Stomach (tissue), 9 donors: ENCODE data around the gene EI24. TPM values are rescaled to one million over a fixed set of nuclear protein-coding genes. Genes with fewer than 3 reads are reported as not detected.

Experiments used
- DNase-seq, 2 donors: peaks; one replicate each; pipeline versions ENCODE4 v3.0.0 to v3.0.0-alpha.2; 2013 to 2019
- H3K27ac ChIP-seq, 5 donors: fragments of 200-600 bp in 4 of 5; sonication (generic) in 4 of 5; one replicate each; pipeline ENCODE4 v1.5.1; 2013 to 2019; ENCODE audit warnings: mild to moderate bottlenecking in 1 of 5, moderate library complexity in 1 of 5
- H3K27me3 ChIP-seq, 3 donors: fragments of 200-600 bp; sonication (generic); one replicate each; pipeline ENCODE4 v1.5.1; 2017 to 2019; ENCODE audit warnings: mixed run types in 1 of 3
- H3K36me3 ChIP-seq, 4 donors: fragments of 200-600 bp; sonication (generic); 1 replicate in 3 of 4; 2 replicates in 1 of 4; pipeline ENCODE4 v1.5.1; 2016 to 2019
- H3K4me1 ChIP-seq, 4 donors: fragments of 200-600 bp; sonication (generic); one replicate each; pipeline ENCODE4 v1.5.1; 2016 to 2019
- H3K4me3 ChIP-seq, 4 donors: fragments of 200-600 bp; sonication (generic) in 3 of 4; one replicate each; pipeline ENCODE4 v1.5.1; 2016 to 2019; ENCODE audit warnings: mild to moderate bottlenecking in 1 of 4
- H3K9me3 ChIP-seq, 4 donors: fragments of 200-600 bp; sonication (generic); one replicate each; pipeline ENCODE4 v1.5.1; 2016 to 2019
- EP300 ChIP-seq: sonication (generic); formaldehyde crosslinking; IDR thresholded peaks from one replicate; pipeline ENCODE4 v1.6.1; 2017; ENCODE audit warnings: antibody characterized with exemption
- POLR2A ChIP-seq, 4 donors: fragments of 450-650 bp; IDR thresholded peaks; one replicate each; pipeline ENCODE4 v1.6.1; 2016; ENCODE audit warnings: antibody characterized with exemption in 4 of 4, control low read depth in 2 of 4, mild to moderate bottlenecking in 1 of 4, moderate library complexity in 1 of 4
- POLR2AphosphoS5 ChIP-seq, 3 donors: sonication (generic); formaldehyde crosslinking; IDR thresholded peaks; one replicate each; pipeline ENCODE4 v1.6.1; 2016; ENCODE audit warnings: antibody characterized with exemption in 3 of 3
- whole genome bisulfite sequencing, 5 donors: extraction: QIAGEN DNeasy Blood & Tissue Kit in 3 of 5; methylation state at CpG; one replicate each; pipeline versions ENCODE4 v1.1.5 to v1.1.7; 2013 to 2018; 5-methylcytosine and 5-hydroxymethylcytosine counted together
- intact Hi-C: fragments of 100-400 bp; cut with DNase I; formaldehyde crosslinking; loops from one replicate; pipeline ENCODE4 v1.15.1; 2023; ENCODE audit warnings: low total_unique reads
- polyA plus RNA-seq, 3 donors: library from polyadenylated mRNA; stranded (reverse); fragments of 200-250 nt; gene quantifications; one replicate each; pipeline ENCODE4 v1.2.3, GENCODE V29; 2013
- total RNA-seq, 5 donors: library from RNA; depleted of rRNA; stranded (reverse); fragments of >200 nt; gene quantifications; one replicate each; pipeline versions ENCODE4 v1.1.0 to v1.2.3, GENCODE V29; 2014 to 2016
- TF ChIP-seq, protein P1 (sequence below), 7 experiments: fragments of 450-650 bp in 4 of 7; fragments of 200-600 bp in 3 of 7; sonication (generic) in 3 of 7; IDR thresholded peaks; one replicate each; pipeline ENCODE4 v1.5.1; 2016 to 2019; ENCODE audit warnings: antibody characterized with exemption in 7 of 7, control low read depth in 2 of 7, mild to moderate bottlenecking in 1 of 7
- donor health status: healthy with polysubstance abuse.
- donor health status: Bipolar disorder and iron deficiency.
- donor health status: healthy.

EI24 gene
- total and polyA plus RNA-seq, 8 donors, result 42.8 to 169 (median 87.7) TPM

DNA sequence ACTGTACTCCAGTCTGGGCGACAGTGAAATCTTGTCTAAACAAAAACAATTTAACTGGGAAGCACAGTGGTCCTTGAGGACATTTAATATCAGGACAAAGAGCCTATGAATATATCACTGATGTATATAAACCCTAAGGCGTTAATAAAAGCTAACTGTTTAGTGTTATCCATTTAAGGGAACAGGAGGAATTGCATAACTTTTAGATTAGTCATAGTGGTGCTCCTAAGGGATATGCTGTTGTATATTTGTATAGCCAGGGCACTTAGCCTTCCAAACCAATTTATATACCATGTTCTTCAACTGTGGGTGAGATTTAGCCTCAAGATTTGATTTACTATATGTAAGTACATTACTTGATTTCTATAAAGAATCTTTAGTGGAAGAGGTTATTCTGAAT is 52.7 kb downstream of the EI24 start:
- H3K27ac ChIP-seq, result no peak overlapping the region
- 60 to 74% (median 72%) methylated on average over 2 of the region's 2 CpGs for WGBS, 5 donors
- H3K9me3 ChIP-seq, result no peaks in the 10 kb centered on the region
- no peak overlapping the region for H3K4me3 ChIP-seq
- no peaks in the 10 kb centered on the region for H3K27me3 ChIP-seq
- TF ChIP-seq, protein P1, sequence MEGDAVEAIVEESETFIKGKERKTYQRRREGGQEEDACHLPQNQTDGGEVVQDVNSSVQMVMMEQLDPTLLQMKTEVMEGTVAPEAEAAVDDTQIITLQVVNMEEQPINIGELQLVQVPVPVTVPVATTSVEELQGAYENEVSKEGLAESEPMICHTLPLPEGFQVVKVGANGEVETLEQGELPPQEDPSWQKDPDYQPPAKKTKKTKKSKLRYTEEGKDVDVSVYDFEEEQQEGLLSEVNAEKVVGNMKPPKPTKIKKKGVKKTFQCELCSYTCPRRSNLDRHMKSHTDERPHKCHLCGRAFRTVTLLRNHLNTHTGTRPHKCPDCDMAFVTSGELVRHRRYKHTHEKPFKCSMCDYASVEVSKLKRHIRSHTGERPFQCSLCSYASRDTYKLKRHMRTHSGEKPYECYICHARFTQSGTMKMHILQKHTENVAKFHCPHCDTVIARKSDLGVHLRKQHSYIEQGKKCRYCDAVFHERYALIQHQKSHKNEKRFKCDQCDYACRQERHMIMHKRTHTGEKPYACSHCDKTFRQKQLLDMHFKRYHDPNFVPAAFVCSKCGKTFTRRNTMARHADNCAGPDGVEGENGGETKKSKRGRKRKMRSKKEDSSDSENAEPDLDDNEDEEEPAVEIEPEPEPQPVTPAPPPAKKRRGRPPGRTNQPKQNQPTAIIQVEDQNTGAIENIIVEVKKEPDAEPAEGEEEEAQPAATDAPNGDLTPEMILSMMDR (IDR thresholded peaks at IDR 0.05), result no peak
- TF ChIP-seq EP300 (no peak), POLR2A (IDR thresholded peaks at IDR 0.05) (no peak), POLR2AphosphoS5 (IDR thresholded peaks at IDR 0.05) (no peak)
- intact Hi-C loops, result loop anchor here (5.0 kb wide), 1 partner anchor 255 kb away; no protein-coding TSS in a partner anchor
- H3K36me3 ChIP-seq, result peaks cover 28 to 57% (median 54%) of the 10 kb centered on the region in 4 donors
- H3K4me1 ChIP-seq, result peaks cover 14 to 32% (median 23%) of the 10 kb centered on the region in 4 donors
- DNase-seq, result no peak

- no peak overlapping the region for H3K27ac ChIP-seq
- H3K27me3 ChIP-seq, result no peaks in the 10 kb centered on the region
- H3K9me3 ChIP-seq, result no peaks in the 10 kb centered on the region
- DNase-seq, result no peak
- H3K4me1 ChIP-seq, result peaks cover 14 to 34% (median 24%) of the 10 kb centered on the region in 4 donors
- intact Hi-C loops, result loop anchor here (5.0 kb wide), 1 partner anchor 254 kb away; no protein-coding TSS in a partner anchor
- TF ChIP-seq EP300 (no peak), POLR2A (IDR thresholded peaks at IDR 0.05) (no peak)
- no peak overlapping the region for H3K4me3 ChIP-seq
- WGBS, 5 donors, result 68 to 86% (median 84%) methylated on average over 1 of the region's 1 CpG
- peaks cover 23 to 46% (median 43%) of the 10 kb centered on the region in 4 donors for H3K36me3 ChIP-seq
Observed at GRCh38 chr11:125623064-125623463, 53.8 kb downstream of the EI24 start.

DNA sequence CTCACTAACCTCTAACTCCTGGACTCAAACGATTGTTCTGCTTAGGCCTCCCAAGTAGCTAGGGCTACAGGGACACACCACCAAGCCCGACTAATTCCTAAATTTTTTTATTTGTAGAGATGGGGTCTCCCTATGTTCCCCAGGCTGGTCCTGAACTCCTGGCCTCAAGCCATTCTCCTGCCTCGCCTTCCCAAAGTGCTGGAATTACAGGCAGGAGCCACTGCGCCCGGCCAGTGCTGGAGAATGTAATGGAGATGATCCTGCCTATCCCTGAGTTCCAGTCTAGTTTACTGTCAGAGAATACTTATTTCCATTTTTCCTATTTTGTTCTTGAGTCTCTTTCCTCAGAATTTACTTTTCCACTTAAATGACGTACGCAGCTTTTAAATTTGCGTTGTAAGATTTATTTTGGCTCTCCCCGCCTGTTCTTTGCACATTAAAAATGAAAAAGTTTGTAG is 55.5 kb downstream of the EI24 start, which contains the start of gene CHEK1:
TSS of gene CHEK1 (plus strand) at position 408 of the 458 bp plus-strand sequence. CDS start 1,606 bp downstream, outside the sequence.
- H3K36me3 ChIP-seq, result peaks cover 7 to 33% (median 26%) of the 10 kb centered on the region in 4 donors
- intact Hi-C loops, result loop anchor here (5.0 kb wide), 1 partner anchor 253 kb away; no protein-coding TSS in a partner anchor
- DNase-seq, result no peak
- no peaks in the 10 kb centered on the region for H3K27me3 ChIP-seq
- 46 to 60% (median 53%) methylated on average over 9 of the region's 9 CpGs for WGBS, 5 donors
- TF ChIP-seq EP300 (no peak), POLR2AphosphoS5 (IDR thresholded peaks at IDR 0.05) (no peak)
- no peaks in the 10 kb centered on the region for H3K9me3 ChIP-seq
- H3K4me3 ChIP-seq, result peak within 1 kb of the TSS; percentile 65 to 97 (median 76)
- peaks cover 14 to 34% (median 24%) of the 10 kb centered on the region in 4 donors for H3K4me1 ChIP-seq
- H3K27ac ChIP-seq, result peak within 1 kb of the TSS; percentile 90 to 97 (median 96)

- 0 to 2% (median 1%) methylated on average over 16 to 20 of the region's 20 CpGs for WGBS, 5 donors
- Histone ChIP-seq H3K36me3 (peaks cover 2 to 30% (median 21%) of the 10 kb centered on the region in 4 donors), H3K9me3 (no peaks in the 10 kb centered on the region), H3K4me1 (peaks cover 14 to 34% (median 24%) of the 10 kb centered on the region in 4 donors), H3K4me3 (peak overlapping the region; percentile 65 to 97 (median 76)), H3K27ac (peak overlapping the region; percentile 90 to 97 (median 96)), H3K27me3 (no peaks in the 10 kb centered on the region)
- no peak for TF ChIP-seq POLR2AphosphoS5 (IDR thresholded peaks at IDR 0.05)
- TF ChIP-seq EP300, result no peak
- TF ChIP-seq, protein P1 (IDR thresholded peaks at IDR 0.05), result no peak
- no peak for TF ChIP-seq POLR2A (IDR thresholded peaks at IDR 0.05)
- intact Hi-C loops, result no loop called here
- DNase-seq, result no peak
Observed at GRCh38 chr11:125625225-125625629, 56.0 kb downstream of the EI24 start.

- WGBS, 5 donors, result 0 to 1% (median 0%) methylated on average over 25 to 51 of the region's 51 CpGs
- no peaks in the 10 kb centered on the region for H3K27me3 ChIP-seq
- H3K4me3 ChIP-seq, result peak overlapping the region; percentile 65 to 97 (median 76)
- peaks cover 2 to 25% (median 16%) of the 10 kb centered on the region in 4 donors for H3K36me3 ChIP-seq
- peaks cover 14 to 34% (median 24%) of the 10 kb centered on the region in 4 donors for H3K4me1 ChIP-seq
- no peaks in the 10 kb centered on the region for H3K9me3 ChIP-seq
- intact Hi-C loops, result no loop called here
- DNase-seq, result peak; percentile 88 to 96
- H3K27ac ChIP-seq, result peak overlapping the region; percentile 90 to 97 (median 96)
- no peak for TF ChIP-seq EP300
- TF ChIP-seq, protein P1 (IDR thresholded peaks at IDR 0.05), result peak in 1 of 7 experiments; percentile 21
- TF ChIP-seq POLR2A (IDR thresholded peaks at IDR 0.05), result peak in 2 of 4 donors; percentile 60 to 72
- peak; percentile 82 to 91 (median 85) for TF ChIP-seq POLR2AphosphoS5 (IDR thresholded peaks at IDR 0.05)
Observed at GRCh38 chr11:125625630-125626287, 56.5 kb downstream of the EI24 start.
